ENCODE results near the gene PCDHB12. TPM values are rescaled to one million over a fixed set of nuclear protein-coding genes. Genes with fewer than 3 reads are reported as not detected.
"Not testable (repeated sequence)": the region's sequence is repeated elsewhere in the genome, so short reads cannot be mapped to it uniquely, and the experiment has no call there.

Gene PCDHB12
- polyA plus RNA-seq, 1 donor = 1.2 TPM

- not testable (repeated sequence) for DNase-seq; H3K27ac ChIP-seq (ENCODE audit: low read length); H3K4me1 ChIP-seq (ENCODE audit: control insufficient read depth, insufficient read depth, low read length); H3K36me3 ChIP-seq (ENCODE audit: control insufficient read depth, insufficient read depth, low read length); H3K27me3 ChIP-seq (ENCODE audit: control insufficient read depth, insufficient read depth, low read length); H3K4me3 ChIP-seq (ENCODE audit: low read length)
- WGBS (ENCODE audit: insufficient coverage, low lambda C conversion rate) = no CpG with 5 or more reads among the region's 39 CpGs
- H3K9me3 ChIP-seq (ENCODE audit: control insufficient read depth, low read depth, low read length) = peaks cover 11% of the 10 kb centered on the region
Measured at GRCh38 chr5:141210281-141210680, 1.8 kb downstream of the PCDHB12 start.

- no CpG with 5 or more reads among the region's 27 CpGs for WGBS (ENCODE audit: insufficient coverage, low lambda C conversion rate)
- not testable (repeated sequence) for H3K27me3 ChIP-seq (ENCODE audit: control insufficient read depth, insufficient read depth, low read length); H3K27ac ChIP-seq (ENCODE audit: low read length); DNase-seq; H3K36me3 ChIP-seq (ENCODE audit: control insufficient read depth, insufficient read depth, low read length); H3K4me3 ChIP-seq (ENCODE audit: low read length); H3K4me1 ChIP-seq (ENCODE audit: control insufficient read depth, insufficient read depth, low read length)
- H3K9me3 ChIP-seq (ENCODE audit: control insufficient read depth, low read depth, low read length) = peaks cover 15% of the 10 kb centered on the region
Measured at GRCh38 chr5:141210849-141211248, 2.3 kb downstream of the PCDHB12 start.

- H3K27ac ChIP-seq (ENCODE audit: low read length); H3K4me1 ChIP-seq (ENCODE audit: control insufficient read depth, insufficient read depth, low read length); H3K36me3 ChIP-seq (ENCODE audit: control insufficient read depth, insufficient read depth, low read length); H3K4me3 ChIP-seq (ENCODE audit: low read length); DNase-seq; H3K27me3 ChIP-seq (ENCODE audit: control insufficient read depth, insufficient read depth, low read length): not testable (repeated sequence)
- peaks cover 25% of the 10 kb centered on the region for H3K9me3 ChIP-seq (ENCODE audit: control insufficient read depth, low read depth, low read length)
- no CpG with 5 or more reads among the region's 18 CpGs for WGBS (ENCODE audit: insufficient coverage, low lambda C conversion rate)
Measured at GRCh38 chr5:141213656-141214339, 5.3 kb downstream of the PCDHB12 start, which contains the start of gene PCDHB13. PCDHB13 (plus strand) TSS chr5:141213919; CDS start chr5:141214124, 205 bp downstream.

GRCh38 chr5:141214583-141214982 is 6.1 kb downstream of the PCDHB12 start:
- H3K27me3 ChIP-seq (ENCODE audit: control insufficient read depth, insufficient read depth, low read length); H3K4me1 ChIP-seq (ENCODE audit: control insufficient read depth, insufficient read depth, low read length); H3K27ac ChIP-seq (ENCODE audit: low read length); H3K4me3 ChIP-seq (ENCODE audit: low read length); DNase-seq; H3K36me3 ChIP-seq (ENCODE audit: control insufficient read depth, insufficient read depth, low read length): not testable (repeated sequence)
- WGBS (ENCODE audit: insufficient coverage, low lambda C conversion rate) = 50% methylated on average over 1 of the region's 12 CpGs
- peaks cover 25% of the 10 kb centered on the region for H3K9me3 ChIP-seq (ENCODE audit: control insufficient read depth, low read depth, low read length)

GRCh38 chr5:141215504-141215903 is 7.0 kb downstream of the PCDHB12 start:
- no CpG with 5 or more reads among the region's 40 CpGs for WGBS (ENCODE audit: insufficient coverage, low lambda C conversion rate)
- not testable (repeated sequence) for H3K4me1 ChIP-seq (ENCODE audit: control insufficient read depth, insufficient read depth, low read length); H3K27ac ChIP-seq (ENCODE audit: low read length); H3K36me3 ChIP-seq (ENCODE audit: control insufficient read depth, insufficient read depth, low read length); DNase-seq; H3K4me3 ChIP-seq (ENCODE audit: low read length); H3K27me3 ChIP-seq (ENCODE audit: control insufficient read depth, insufficient read depth, low read length)
- peaks cover 20% of the 10 kb centered on the region for H3K9me3 ChIP-seq (ENCODE audit: control insufficient read depth, low read depth, low read length)

GRCh38 chr5:141216035-141216434 is 7.5 kb downstream of the PCDHB12 start:
- not testable (repeated sequence) for H3K36me3 ChIP-seq (ENCODE audit: control insufficient read depth, insufficient read depth, low read length); H3K27ac ChIP-seq (ENCODE audit: low read length); H3K4me1 ChIP-seq (ENCODE audit: control insufficient read depth, insufficient read depth, low read length); H3K27me3 ChIP-seq (ENCODE audit: control insufficient read depth, insufficient read depth, low read length); H3K4me3 ChIP-seq (ENCODE audit: low read length); DNase-seq
- H3K9me3 ChIP-seq (ENCODE audit: control insufficient read depth, low read depth, low read length) = peaks cover 16% of the 10 kb centered on the region
- no CpG with 5 or more reads among the region's 26 CpGs for WGBS (ENCODE audit: insufficient coverage, low lambda C conversion rate)

GRCh38 chr5:141223112-141223783 is 14.7 kb downstream of the PCDHB12 start, which contains the start of gene PCDHB14:
PCDHB14 (plus strand) TSS chr5:141223343; CDS start chr5:141223506, 163 bp downstream.
- peaks cover 16% of the 10 kb centered on the region for H3K9me3 ChIP-seq (ENCODE audit: control insufficient read depth, low read depth, low read length)

GRCh38 chr5:141224844-141225243 is 16.3 kb downstream of the PCDHB12 start:
- no CpG with 5 or more reads among the region's 40 CpGs for WGBS (ENCODE audit: insufficient coverage, low lambda C conversion rate)
- not testable (repeated sequence) for H3K27ac ChIP-seq (ENCODE audit: low read length)
- peaks cover 11% of the 10 kb centered on the region for H3K9me3 ChIP-seq (ENCODE audit: control insufficient read depth, low read depth, low read length)

More at GRCh38 chr5:141223112-141223783, 14.7 kb downstream of the PCDHB12 start, which contains the start of gene PCDHB14:
- Histone ChIP-seq H3K4me1 (ENCODE audit: control insufficient read depth, insufficient read depth, low read length) (no peaks in the 10 kb centered on the region), H3K4me3 (ENCODE audit: low read length) (no peak within 1 kb of the TSS), H3K27me3 (ENCODE audit: control insufficient read depth, insufficient read depth, low read length) (peaks cover 2% of the 10 kb centered on the region), H3K36me3 (ENCODE audit: control insufficient read depth, insufficient read depth, low read length) (no peaks in the 10 kb centered on the region), H3K27ac (ENCODE audit: low read length) (no peak within 1 kb of the TSS)
- DNase-seq = no peak
- 17% methylated on average over 3 of the region's 15 CpGs for WGBS (ENCODE audit: insufficient coverage, low lambda C conversion rate)

GRCh38 chr5:141225421-141225820 is 16.9 kb downstream of the PCDHB12 start:
- no CpG with 5 or more reads among the region's 30 CpGs for WGBS (ENCODE audit: insufficient coverage, low lambda C conversion rate)
- H3K27me3 ChIP-seq (ENCODE audit: control insufficient read depth, insufficient read depth, low read length); H3K36me3 ChIP-seq (ENCODE audit: control insufficient read depth, insufficient read depth, low read length); DNase-seq; H3K4me3 ChIP-seq (ENCODE audit: low read length); H3K4me1 ChIP-seq (ENCODE audit: control insufficient read depth, insufficient read depth, low read length); H3K27ac ChIP-seq (ENCODE audit: low read length): not testable (repeated sequence)
- H3K9me3 ChIP-seq (ENCODE audit: control insufficient read depth, low read depth, low read length) = peaks cover 11% of the 10 kb centered on the region

More at GRCh38 chr5:141224844-141225243, 16.3 kb downstream of the PCDHB12 start:
- not testable (repeated sequence) for H3K4me1 ChIP-seq (ENCODE audit: control insufficient read depth, insufficient read depth, low read length); DNase-seq; H3K27me3 ChIP-seq (ENCODE audit: control insufficient read depth, insufficient read depth, low read length); H3K36me3 ChIP-seq (ENCODE audit: control insufficient read depth, insufficient read depth, low read length); H3K4me3 ChIP-seq (ENCODE audit: low read length)

- no peaks in the 10 kb centered on the region for H3K4me1 ChIP-seq (ENCODE audit: control insufficient read depth, insufficient read depth, low read length)
- H3K4me3 ChIP-seq (ENCODE audit: low read length) = no peak overlapping the region
- no peak overlapping the region for H3K27ac ChIP-seq (ENCODE audit: low read length)
- no peaks in the 10 kb centered on the region for H3K36me3 ChIP-seq (ENCODE audit: control insufficient read depth, insufficient read depth, low read length)
- H3K27me3 ChIP-seq (ENCODE audit: control insufficient read depth, insufficient read depth, low read length) = peaks cover 11% of the 10 kb centered on the region
- DNase-seq = no peak
- H3K9me3 ChIP-seq (ENCODE audit: control insufficient read depth, low read depth, low read length) = peaks cover 19% of the 10 kb centered on the region
- 7% methylated on average over 5 of the region's 15 CpGs for WGBS (ENCODE audit: insufficient coverage, low lambda C conversion rate)
Measured at GRCh38 chr5:141234109-141234667, 25.7 kb downstream of the PCDHB12 start.

Data from large intestine (tissue), 3 donors.